HG03103 (cell line): Measurements from ENCODE around the gene CAMKK2.
"Not testable (repeated sequence)": the region's sequence is repeated elsewhere in the genome, so short reads cannot be mapped to it uniquely, and the experiment has no call there.

Experiments used
- ATAC-seq: cut with Tn5 transposase; IDR thresholded peaks from one replicate; pipeline ENCODE4 v1.9.1; 2021; ENCODE audit warnings: low read depth; ENCODE audit not compliant: unreplicated experiment

CAMKK2 gene

DNA sequence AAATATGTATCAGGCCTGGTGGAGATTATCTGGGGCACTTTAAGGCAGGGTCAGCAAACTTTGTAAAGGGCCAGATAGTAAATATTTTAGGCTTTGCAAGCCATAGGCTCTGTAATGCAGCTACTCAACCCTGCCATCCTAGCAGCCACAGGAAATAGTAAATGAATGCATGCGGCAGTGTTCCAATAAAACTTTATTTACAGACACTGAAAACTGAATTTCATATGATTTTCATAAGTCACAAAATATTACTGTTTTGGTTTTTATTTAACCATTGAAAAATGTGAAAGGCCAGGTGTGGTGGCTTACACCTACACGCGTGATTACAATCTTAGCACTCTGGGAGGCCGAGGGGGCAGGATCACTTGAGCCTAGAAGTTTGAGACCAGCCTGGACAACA lies 3.2 kb upstream of the CAMKK2 start:
- no peak for ATAC-seq

DNA sequence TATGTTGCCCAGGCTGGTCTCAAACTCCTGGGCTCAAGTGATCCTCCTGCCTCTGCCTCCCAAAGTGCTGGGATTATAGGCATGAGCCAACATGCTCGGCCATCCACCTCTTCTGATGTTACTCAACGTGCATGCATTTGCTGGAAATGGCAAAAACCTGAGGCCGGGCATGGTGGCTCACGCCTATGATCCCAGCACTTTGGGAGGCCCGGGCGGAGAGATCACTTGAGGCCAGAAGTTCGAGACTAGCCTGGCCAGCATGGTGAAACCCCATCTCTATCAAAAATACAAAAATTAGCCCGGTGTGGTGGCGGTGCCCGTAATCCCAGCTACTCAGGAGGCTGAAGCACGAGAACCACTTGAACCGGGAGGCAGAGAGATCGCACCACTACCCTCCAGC lies 1.9 kb upstream of the CAMKK2 start:
- ATAC-seq: not testable (repeated sequence)

DNA sequence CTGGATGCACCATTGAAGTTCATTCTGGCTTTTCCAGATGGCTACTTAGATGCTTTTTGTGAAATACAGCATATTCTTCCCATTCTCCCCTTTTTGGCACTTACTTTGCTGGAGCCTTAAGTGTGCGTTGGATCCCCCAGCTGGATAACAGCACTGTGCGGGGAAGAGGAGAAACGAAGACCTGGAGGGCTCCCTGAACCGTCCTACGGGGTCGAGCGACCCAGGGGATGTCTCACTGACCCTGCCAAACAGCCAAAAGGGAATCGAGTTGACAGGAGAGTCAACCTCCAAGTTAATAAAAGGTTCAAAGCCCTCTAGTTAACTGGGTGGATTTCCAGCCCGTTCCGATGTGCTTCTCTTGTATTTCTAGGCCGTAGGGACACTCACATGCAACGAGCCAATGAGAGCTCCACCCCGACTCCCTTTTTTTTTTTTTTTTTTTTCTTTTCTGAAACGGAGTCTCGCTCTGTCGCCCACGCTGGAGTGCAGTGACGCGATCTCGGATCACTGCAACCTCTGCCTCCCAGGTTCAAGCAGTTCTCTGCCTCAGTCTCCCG lies 1.0 kb upstream of the CAMKK2 start:
- no peak for ATAC-seq

- ATAC-seq: peak; percentile 29
These were observed 527 bp downstream of the CAMKK2 start for GRCh38 chr12:121295746-121296617.

DNA sequence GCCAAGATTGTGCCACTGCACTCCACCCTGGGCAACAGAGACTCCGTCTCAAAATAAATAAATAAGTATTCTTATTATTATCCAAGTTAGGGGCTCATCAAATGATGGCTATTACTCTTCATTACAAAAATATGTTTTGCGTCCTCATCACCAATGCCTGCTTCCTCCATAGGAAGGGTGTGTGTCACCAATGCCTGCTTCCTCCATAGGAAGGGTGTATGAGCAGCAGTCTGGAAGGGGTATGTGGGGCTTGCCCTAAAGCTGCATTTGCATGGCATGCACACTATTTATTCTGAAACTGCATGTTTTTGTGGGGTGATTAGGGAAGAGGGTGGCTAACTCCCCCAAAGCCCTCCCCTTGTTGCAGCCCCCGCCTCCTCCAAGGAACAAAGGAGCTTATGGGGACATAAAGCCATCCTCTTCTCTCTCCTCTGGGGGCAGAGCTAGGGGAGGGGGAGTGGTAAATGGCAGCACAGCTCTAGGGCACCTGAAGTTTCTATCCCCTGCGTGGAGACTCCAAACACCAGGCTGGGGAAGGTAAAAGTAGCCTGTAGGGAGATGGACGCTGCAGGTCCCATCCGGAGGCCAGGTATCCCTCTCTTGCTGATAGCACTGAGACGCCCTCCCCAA lies 1.3 kb downstream of the CAMKK2 start:
- ATAC-seq: no peak

DNA sequence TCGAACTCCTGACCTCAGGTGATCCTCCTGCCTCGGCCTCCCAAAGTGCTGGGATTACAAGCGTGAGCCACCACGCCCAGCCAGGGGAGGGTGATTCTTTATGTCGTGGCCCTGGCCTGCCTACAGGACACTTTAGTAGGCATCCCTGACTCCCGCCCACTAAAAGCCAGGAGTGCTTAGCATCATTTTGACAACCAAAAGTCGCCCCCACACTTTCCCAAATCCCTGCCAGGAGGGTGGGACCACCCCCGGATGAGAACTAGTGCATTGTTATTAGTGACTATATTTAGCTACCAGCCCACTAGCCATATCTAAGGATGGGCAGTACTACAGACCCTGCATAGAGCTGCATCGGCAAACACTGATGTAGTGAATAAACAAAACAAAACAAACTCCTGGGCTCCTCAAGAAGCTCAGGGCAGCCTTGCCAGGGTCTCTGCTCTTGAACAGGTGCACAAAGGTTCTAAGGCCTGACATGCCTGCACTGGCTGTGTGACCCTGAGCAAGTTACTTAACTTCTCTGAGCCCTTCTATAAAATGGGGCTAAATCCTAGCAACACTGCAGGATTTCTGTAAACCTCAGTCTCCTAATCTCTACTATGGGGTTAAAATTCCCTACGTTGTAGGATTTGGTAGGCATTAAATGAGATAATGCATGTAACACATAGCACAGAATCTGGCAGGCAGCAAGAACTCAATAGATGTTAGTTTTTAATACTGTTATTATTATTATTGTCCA lies 2.2 kb downstream of the CAMKK2 start:
- no peak for ATAC-seq

DNA sequence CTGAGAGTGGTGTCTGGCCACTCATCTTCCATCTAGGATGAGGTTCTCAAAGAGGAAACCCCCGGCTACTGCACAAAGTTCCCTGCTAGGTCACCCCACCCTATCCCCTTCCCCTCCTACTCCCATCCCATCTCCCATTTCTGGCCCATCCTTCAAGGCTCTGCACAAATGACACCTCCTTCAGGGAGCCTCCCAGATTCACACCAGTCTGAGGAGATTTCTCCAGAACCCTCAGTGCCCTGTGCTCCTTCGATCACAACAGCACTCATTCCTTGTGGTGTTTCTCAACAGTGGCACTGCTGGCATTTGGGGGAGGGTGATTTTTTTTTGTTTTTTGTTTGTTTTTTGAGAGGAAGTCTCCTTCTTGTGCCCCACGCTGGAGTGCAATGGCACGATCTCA lies 2.9 kb downstream of the CAMKK2 start:
- ATAC-seq: no peak

GRCh38 chr12:121290410-121290809 lies 6.1 kb downstream of the CAMKK2 start:
- no peak for ATAC-seq

GRCh38 chr12:121289962-121290361 lies 6.5 kb downstream of the CAMKK2 start:
- no peak for ATAC-seq

- ATAC-seq: no peak
These were observed 7.5 kb downstream of the CAMKK2 start for GRCh38 chr12:121288986-121289385.

- no peak for ATAC-seq
These were observed 8.2 kb downstream of the CAMKK2 start for GRCh38 chr12:121288158-121288845.

DNA sequence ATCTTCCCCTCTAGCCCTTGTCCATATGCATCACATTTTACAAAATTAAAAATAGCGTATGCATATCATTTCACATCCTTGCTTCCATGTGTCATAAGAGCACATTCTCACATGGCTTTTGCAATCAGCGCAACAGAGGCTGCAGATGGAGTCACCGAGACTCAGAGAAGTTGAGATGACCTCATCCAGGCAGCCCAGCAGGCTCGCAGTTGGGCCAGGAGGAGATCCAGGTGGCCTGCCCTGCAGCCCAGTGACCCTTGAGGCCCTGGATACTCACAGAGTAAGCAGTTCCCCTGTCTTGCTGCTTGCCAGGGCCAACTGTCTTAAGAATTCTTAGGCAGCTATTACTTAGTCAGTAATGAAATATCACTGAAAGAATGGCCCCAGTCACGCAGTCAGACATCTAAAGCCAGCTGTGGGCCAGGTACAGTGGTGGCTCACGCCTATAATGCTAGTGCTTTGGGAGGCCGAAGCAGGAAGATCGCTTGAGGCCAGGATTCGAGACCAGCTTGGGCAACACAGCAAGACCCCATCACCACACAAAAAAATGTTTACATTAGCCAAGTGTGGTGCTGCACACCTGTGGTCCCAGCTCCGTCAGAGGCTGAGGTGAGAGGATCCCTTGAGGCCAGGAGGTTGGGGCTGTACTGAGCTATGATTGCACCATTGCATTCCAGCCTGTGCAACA lies 9.1 kb downstream of the CAMKK2 start:
- no peak for ATAC-seq

DNA sequence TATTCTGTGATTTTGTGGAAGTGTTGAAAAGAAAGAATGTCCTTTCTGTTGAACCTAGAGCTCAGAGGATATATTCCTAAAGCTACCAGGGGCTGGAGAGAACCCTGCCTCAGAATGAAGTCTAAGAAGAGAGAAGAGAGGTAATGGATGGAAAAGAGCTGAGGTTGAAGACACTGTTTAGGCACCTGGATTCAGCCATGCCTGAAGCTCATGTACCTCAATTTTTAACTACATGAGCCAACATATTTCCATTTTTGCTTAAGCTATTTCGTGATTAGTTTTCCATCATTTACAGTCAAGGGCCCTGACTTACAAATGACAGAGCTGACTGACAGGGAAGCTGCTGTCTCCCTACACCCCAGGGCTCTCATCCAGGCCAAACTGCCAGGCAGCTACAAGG lies 10.7 kb downstream of the CAMKK2 start:
- ATAC-seq: no peak

DNA sequence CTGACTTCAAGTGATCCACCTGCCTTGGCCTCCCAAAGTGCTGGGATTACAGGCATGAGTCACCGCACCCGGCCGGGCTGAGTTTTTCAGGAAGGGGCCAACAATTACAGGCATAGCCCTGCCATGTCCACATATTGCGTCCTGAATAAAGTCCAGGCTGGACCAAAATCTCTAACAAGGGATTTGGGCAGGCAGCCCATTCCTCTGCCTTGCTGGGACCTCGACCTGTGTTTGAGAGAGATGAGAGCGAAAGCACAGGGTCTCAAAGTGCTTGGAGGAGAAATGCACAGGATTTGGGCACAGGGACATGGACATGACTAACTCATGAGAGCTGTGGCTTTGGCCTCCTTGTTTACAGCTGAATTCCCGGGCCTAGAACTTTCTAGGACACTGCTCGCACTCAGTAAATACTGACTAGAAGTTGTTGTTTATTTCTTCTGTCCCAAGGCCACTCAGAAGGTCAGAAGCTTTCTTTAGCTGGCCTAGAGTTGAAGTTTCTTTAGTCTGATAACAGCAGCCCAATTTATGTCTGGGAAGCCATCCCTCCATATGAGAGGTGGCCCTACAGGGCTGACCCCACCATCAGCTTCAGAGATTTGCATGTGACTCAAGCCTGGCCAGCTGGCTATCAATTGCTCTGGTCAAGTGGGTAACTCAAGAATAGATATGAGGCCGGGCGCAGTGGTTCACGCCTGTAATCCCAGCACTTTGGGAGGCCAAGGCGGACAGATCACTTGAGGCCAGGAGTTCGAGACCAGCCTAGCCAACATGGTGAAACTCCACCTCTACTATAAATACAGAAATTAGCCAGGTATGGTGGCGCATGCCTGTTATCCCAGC lies 11.7 kb downstream of the CAMKK2 start:
- ATAC-seq: no peak

GRCh38 chr12:121283841-121284240 lies 12.7 kb downstream of the CAMKK2 start:
- no peak for ATAC-seq

GRCh38 chr12:121283388-121283787 lies 13.1 kb downstream of the CAMKK2 start:
- ATAC-seq: no peak

DNA sequence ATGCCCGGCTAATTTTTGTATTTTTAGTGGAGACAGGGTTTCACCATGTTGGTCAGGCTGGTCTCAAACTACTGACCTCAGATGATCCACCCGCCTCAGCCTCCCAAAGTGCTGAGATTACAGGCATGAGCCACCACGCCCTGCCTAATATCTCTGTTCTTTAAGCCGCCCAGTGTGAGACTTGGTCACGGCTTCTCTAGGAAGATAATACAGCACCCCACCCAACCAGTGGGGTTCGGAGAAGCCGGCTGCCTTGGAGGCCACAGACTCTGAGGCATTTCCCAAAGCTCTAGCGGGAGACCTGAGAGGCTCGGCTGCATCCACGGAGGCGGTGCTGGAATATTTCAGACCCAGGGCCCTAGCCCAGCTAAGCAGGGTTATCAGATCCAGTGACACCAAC lies 13.6 kb downstream of the CAMKK2 start:
- not testable (repeated sequence) for ATAC-seq

DNA sequence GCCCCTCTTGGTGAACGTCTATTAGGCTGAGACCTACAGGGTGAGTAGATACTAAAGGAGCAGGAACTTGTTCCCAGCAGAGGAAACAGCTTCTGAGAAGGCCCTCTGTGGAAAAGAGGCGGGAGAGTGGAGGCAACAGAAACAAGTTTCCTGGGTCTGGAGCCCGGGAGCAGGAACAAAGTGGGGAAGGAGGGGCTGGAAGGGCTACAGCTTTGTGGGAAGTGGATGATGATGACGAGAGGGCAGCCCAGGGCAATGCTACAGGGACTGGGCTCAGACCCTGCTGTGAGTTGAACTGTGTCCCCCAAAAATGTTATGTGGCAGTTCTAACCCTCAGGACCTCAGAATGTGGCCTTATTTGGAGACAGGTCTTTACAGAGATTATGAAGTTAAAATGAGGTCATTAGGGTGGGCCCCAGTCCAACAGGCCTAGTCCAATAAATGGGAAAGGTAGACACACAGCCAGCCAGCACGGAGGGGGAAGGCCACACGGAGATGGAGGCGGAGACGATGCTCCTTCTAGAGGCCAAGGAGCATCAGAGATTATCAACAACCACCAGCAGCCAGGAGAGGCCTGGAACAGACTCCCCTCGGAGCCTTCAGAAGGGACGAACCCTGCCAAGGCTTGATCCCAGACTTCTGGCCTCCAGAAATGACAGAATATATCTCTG lies 14.3 kb downstream of the CAMKK2 start:
- no peak for ATAC-seq

GRCh38 chr12:121281116-121281515 lies 15.4 kb downstream of the CAMKK2 start:
- ATAC-seq: not testable (repeated sequence)
